ENCODE results near the gene SPACA5B.
"Not testable (repeated sequence)": the region's sequence is repeated elsewhere in the genome, so short reads cannot be mapped to it uniquely, and the experiment has no call there.

Gene SPACA5B

DNA sequence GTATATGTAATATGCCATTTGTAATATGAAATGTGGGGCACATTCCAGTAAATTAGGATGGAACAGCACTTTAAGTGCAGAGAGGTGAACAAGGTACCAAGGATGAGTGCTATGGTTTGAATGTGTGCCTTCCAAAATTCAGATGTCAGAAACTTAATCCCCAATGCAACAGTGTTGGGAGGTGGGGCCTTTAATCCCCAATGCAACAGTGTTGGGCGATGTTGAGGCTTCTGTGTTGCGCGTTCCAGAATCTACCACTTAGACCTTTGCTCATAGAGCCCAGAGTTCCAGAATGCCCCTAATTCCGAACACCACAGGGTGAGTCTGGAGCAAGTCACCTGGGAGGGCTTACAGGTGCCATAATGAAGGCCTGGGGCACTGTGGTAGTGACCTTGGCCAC, at the start of gene SPACA5B:
SPACA5B (plus strand) TSS at position 301 of the 400 bp plus-strand sequence; CDS start at position 363, 62 bp downstream.
- not testable (repeated sequence) for DNase-seq (ENCODE audit: low read depth in 2 of 2)

DNA sequence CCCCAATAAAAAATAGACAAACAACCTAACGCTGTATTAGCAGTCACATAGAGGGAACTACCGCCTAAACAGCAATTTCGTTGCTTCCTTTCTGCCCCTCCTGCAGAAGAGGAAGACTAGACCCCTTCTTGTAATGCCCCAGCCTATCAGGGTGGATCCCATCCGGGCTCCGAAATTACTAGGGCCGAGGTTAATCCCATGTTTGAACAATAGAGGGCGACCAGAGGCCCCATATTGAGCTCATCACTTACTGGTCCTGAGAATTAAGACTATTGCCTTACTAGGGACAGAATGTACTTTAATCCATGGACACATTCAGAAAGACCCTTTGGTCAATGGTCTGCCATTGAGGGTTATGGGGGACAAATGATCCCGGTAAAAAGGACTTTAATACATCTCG, 47.2 kb upstream of the SPACA5B start:
- DNase-seq (ENCODE audit: low read depth in 2 of 2) = peak in 1 of 2 donors; percentile 1

DNA sequence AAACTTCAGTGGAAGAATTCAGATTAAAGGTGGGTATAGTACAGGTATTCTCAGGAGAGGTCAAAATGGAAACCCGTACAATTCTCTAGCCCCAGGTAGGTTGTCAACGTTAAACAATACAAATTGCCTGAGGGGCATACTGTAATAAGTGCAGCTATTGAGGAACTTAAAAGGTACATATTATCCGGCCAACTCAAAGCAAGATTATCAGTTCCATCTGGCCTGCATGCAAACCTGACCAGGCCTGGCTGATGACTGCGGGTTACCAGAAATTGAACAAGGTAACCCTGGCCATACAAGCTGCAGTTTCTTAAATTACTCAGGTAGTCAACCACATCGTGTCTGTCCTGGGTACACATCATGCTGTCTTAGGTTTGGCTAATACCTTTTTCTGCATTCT, 46.7 kb upstream of the SPACA5B start:
- DNase-seq (ENCODE audit: low read depth in 2 of 2) = no peak

DNA sequence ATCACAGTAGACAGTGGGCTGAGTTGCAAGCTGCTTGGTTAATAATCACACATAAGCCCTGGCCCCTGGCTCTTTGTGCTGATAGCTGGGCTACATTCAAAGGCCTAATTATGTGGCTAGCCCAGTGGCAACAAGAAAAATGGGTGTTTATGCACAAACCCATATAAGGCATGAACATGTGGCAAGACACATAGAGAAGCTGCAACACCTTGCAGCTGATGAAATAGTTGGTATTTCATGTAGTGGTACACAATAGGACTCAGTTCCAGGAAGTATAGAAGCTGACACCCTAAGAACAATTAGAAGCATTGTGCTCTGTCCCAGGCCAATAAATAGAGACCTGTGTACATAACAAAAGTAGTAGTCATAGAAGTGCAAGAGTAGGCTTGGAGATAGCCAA, 44.3 kb upstream of the SPACA5B start:
- DNase-seq (ENCODE audit: low read depth in 2 of 2) = no peak

DNA sequence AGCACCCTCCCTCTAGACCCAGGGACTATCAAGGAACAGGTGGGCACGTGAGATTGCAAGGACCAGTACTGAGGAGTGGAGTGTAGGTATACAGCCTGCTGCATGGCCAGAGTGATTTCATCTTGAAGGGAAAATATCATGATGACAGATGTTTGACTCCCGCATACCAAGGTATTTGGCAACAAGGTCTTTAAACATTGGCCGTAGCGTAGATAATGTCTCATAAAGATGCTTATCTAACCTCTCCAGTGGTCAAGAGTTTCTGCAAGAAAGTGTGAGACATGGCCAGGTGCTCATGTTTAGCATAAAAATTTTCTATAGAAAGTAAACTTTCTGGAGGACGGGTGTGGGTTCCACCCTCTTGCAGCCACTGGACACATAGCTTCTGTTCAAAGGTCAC, 40.3 kb upstream of the SPACA5B start:
- DNase-seq (ENCODE audit: low read depth in 2 of 2) = no peak

DNA sequence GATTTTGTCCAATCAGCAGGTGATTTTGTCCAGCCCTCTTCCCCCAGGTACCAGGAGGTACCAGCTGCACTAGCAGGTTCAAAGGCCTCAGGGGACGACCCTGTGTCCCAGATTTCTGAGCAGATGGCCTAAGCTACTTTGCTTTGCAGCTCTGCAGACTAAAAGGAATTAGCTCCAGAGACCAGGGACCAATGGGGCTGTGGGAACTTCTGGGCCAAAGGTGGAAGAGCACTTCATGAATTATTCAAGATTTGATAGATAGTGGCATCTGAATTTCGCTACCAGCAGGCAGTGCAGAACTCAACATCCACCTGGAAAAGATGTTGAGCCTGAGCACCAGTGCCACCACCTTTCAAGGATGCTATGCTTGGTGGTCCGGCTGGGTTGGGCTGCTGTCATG, 37.9 kb upstream of the SPACA5B start:
- not testable (repeated sequence) for DNase-seq (ENCODE audit: low read depth in 2 of 2)

DNA sequence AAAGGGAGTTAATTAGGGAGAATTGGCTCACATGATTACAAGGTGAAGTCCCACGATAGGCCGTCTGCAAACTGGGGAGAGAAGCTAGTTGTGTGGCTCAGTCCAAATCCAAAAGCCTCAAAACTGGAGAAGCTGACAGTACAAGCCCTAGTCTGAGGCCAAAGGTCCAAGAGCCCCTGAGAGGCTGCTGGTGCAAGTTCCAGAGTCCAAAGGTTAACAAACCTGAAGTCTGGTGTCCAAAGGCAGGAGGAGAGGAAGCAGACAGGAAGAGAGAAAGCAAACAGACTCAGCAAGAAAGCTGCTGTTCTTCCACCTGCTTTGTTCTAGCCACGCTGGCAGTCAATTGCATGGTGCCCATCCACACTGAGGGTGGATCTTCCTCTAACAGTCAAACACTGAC, 29.0 kb upstream of the SPACA5B start:
- no peak for DNase-seq (ENCODE audit: low read depth in 2 of 2)

DNA sequence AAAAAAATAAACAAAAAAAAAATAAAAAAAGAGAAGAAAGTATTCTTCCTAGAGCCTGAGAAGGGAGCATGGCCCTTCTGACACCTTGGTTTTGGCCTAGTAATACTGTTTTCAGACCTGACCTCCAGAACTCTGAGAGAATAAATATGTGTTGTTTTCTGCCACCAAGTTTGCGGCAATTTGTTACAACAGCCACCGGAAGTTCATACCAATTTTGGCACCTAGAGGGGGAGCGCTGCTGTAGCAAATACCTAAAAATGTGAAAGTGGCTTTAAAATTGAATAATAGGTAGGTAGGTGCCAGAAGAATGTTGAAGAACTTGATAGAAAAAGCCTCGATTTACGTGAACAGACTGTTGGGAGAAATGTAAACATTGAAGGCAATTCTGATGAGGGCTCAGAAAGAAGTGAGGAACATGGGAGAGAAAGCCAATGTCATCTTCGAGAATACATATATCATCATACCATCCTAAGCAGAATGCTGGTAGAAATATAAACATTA, 27.5 kb upstream of the SPACA5B start:
- no peak for DNase-seq (ENCODE audit: low read depth in 2 of 2)

DNA sequence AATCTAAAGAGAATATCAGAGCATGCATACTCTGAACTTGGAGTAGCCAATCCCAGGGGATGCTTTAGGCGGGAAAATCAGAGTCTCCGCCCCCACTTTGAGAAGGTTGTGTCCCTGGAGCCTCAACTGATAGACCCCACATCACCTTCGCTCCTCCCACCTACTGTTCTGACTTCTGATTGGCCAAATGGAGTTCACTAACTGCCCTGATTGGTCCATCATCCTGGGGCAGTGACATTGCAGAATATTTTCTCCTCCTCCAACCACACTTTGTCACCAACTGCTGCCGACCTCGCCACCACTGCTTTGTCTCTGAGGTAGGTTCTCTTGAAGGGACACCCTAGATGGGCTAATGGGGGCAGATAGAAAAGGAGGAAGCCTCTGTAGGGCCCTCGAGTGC, 22.7 kb upstream of the SPACA5B start:
- no peak for DNase-seq (ENCODE audit: low read depth in 2 of 2)

DNA sequence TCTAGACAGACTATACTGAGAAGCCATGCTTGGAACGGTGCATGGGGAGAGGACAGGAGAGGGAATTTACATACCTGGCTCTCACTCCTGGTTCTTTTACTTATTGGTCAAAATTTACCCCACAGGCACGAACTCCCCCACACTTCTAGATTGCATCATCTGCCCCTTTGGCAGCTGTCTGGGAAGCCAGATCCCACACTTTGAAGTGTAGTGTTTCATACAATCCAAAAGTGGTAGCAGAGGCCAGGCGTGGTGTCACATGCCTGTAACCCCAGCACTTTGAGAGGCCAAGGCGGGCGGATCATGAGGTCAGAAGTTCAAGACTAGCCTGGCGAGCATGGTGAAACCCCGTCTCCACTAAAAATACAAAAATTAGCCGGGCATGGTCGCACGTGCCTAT, 5.1 kb upstream of the SPACA5B start:
- DNase-seq (ENCODE audit: low read depth in 2 of 2) = not testable (repeated sequence)

DNA sequence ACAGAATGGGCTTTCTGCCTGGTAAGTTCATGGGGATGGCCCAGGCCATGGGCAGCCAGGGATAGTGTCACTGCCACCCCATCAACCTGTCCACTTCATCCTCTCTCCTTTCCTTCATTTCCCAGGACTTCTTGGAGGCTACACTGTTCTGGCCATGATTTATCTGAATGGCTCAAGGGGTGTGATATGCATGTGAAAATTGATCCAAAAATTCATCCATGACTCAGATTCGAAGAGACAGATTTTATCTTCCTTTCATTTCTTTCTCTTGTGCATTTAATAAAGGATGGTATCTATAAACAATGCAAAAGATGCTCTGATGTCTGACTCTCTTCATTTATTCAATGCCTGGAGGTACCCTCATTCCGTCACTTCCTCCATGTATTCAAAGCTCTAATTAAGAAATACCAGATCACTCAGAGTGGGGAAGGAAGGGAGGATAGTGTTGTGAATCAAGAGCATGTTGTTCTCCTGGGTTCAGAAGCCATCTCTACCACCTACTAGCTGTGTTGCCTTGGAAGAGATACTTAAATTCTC, 1.9 kb downstream of the SPACA5B start:
- not testable (repeated sequence) for DNase-seq (ENCODE audit: low read depth in 2 of 2)

DNA sequence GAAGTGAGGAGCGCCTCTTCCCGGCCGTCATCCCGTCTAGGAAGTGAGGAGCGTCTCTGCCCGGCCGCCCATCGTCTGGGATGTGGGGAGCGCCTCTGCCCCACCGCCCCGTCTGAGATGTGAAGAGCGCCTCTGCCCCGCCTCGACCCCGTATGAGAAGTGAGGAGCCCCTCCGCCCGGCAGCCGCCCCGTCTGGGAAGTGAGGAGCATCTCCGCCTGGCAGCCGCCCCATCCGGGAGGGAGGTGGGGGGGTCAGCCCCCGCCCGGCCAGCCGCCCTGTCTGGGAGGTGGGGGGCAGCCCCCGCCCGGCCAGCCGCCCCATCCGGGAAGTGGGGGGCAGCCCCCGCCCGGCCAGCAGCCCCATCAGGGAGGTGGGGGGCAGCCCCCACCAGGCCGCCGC, 8.7 kb downstream of the SPACA5B start:
- not testable (repeated sequence) for DNase-seq (ENCODE audit: low read depth in 2 of 2)

DNA sequence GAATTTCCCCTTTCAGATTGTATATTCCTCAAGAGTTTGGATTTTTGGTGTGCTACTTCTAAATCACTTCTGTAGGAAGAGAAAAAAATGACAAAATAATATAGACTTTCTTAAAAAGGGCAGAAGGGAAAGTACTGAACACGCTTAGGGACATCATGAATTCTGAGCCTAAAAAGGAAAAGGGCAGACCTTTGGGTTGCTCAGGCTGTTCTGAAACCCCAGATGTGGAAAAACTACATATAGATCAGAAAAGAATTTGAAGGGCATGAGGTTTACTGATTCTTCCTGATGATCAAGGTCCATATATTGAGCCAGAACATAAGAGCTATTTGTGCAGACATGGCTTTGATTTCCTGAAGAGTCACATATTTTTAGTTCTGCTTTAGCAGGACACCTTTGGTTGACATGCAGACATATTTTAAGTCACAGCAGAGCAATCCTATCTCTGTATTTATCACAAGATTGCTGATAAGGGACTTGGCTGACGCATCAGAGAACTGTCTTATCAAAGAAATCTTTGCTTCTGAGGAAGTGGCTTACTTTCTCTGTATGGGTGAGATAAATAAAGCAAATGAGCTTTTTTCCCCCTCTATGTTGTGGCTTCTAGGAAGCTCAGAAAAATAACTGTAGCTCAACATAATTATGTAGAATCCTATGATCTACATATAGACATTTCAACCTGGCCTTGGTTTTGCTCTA, 11.5 kb downstream of the SPACA5B start:
- not testable (repeated sequence) for DNase-seq (ENCODE audit: low read depth in 2 of 2)

DNA sequence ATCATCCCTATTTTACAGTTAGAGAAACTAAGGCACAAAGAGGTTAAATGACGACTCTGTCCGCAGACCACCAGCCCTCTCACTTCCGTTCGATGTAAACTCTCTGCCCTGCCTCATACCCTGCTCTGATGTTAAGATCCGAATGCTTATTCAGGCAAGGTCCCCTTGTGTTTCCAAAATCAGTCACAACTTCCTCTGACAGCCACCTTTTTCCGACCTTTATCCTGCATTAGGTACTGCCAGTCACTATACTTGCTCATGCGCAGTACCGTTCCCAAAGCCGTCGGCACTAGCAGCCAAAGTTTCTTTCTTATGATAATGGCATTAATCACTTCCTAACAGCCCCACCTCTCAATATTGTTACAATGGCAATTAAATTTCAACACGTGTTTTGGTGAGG, 12.3 kb downstream of the SPACA5B start:
- peak in 1 of 2 donors; percentile 1 for DNase-seq (ENCODE audit: low read depth in 2 of 2)

DNA sequence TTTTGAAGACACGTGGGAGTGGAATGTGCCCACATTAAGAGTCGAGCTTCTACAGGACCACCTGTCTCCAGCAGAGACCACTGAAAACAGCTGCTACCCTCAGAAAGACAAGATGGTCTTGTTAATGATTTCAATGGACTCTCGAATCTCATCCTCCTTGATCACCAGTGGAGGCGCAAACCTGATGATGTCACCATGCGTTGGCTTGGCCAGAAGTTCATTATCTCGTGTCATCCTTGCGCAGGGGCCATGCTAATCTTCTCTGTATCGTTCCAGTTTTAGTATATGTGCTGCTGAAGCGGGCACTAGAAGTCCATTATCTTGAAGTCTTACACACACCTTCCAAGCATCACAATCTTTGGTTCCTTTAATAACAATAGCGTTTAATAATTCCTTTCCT, 23.3 kb downstream of the SPACA5B start:
- no peak for DNase-seq (ENCODE audit: low read depth in 2 of 2)

DNA sequence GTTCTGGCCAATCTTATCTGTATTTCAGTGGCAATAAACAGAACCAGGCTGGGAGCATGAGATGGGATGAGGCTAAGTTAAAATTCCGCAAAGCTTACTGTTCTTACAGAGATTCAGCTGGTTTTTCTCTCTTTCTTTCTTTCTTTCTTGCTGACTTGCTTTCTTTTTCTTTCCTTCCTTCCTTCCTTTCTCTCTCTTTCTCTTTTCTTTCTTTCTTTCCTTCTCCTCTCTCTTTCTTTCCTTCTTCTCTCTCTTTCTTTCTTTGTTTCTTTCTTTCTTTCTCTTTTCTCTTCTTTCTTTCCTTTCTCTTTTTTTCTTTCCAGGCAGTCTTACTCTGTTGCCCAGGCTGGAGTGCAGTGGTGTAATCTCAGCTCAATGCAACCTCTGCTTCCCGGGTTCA, 24.4 kb downstream of the SPACA5B start:
- no peak for DNase-seq (ENCODE audit: low read depth in 2 of 2)

DNA sequence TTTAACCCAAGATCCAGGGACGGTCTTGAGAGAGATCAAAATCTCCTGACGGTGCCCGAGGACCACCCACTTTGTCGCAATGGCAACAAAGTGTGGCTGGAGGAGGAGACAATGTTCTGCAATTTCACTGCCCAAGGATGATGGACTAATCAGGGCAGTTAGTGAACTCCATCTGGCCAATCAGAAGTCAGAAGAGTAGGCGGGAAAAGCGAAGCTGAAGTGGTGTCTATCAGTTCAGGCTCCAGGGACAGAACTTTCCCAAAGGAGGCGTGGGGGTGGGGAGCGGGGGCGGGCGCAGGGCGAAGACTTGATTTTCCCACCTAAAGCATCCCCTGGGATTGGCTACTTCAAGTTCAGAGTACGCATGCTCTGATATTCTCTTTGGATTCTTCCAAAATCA, 25.6 kb downstream of the SPACA5B start:
- DNase-seq (ENCODE audit: low read depth in 2 of 2) = no peak

DNA sequence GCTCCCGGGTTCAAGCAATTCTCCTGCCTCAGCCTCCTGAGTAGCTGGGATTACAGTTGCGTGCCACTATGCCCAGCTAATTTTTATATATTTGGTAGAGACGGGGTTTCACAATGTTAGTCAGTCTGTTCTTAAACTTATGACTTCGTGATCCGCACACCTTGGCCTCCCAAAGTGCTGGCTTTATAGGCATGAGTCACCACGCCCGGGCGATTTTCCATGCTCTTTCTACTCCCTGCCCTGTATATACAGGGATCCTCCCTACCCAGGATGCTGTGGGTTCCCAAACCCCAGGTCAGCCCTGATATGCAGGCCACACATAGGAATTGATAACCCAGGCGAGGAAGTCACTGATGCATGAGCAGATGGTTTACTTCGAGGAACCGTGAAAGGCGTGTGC, 34.8 kb downstream of the SPACA5B start:
- no peak for DNase-seq (ENCODE audit: low read depth in 2 of 2)

DNA sequence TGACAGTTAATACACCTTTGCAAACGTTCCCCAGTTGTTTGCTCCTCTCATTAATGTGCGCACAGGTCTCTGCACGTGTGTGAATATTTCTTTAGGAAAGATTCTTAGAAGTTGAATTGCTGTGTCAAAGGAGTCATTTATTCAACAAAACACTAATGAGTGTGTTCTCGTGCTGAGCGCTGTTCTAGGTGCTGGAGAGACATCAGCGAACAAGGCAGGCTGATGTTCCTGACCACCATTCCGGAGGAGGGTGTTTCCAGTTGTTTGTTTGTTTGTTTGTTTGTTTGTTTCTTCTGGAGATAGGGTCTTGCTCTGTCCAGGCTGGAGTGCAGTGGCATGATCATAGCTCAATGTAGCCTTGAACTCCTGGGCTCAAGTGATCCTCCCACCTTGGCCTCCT, 35.9 kb downstream of the SPACA5B start:
- not testable (repeated sequence) for DNase-seq (ENCODE audit: low read depth in 2 of 2)

DNA sequence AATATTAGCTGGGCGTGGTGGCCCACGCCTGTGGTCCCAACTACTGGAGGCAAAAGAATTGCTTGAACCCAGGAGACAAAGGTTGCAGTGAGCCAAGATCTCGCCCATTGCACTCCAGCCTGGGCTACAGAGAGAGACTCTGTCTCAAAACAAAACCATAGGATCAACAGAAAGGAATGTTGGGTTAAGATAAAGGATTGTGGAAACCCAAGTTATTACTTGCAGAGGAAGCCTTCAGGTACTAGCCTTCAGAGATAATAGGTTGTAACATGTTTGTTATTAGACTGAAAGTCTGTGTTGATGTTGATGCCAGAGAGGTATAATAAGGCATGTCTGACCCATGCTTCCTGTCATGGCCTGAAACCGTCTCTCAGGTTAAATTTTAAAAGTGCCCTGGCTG, 49.3 kb downstream of the SPACA5B start:
- DNase-seq (ENCODE audit: low read depth in 2 of 2) = no peak

DNA sequence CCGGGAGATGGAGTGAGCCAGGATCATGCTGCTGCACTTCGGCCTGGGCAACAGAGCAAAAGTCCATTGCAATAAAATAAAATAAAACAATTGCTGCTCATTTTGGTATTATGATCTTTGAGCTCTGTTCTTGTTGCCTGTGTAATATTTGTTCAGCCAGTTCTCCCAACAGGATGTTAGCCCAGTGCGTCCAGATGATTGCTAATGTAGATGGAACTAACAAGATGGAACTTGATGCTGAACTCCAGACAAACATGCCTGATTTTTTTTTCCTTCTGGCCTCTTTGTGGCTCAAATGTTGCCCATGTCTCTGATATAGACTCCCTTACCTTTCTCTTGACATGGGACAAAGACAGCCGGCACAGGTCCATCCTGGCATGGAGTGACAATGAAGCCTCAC, 50.4 kb downstream of the SPACA5B start:
- no peak for DNase-seq (ENCODE audit: low read depth in 2 of 2)

DNA sequence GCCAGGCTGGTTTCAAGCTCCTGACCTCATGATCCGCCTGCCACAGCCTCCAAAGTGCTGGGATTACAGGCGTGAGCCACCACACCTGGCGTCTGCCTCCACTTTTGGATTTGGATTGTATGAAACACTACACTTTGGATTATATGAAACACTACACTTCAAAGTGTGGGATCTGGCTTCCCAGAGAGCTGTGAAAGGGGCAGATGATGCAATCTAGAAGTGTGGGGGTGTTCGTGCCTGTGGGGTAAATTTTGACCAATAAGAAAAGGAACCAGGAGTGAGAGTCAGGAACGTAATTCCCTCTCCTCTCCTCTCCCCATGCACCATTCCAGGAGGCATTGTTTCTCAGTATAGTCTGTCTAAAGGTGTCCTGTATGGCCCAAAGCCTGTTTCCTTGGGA, 51.5 kb downstream of the SPACA5B start:
- not testable (repeated sequence) for DNase-seq (ENCODE audit: low read depth in 2 of 2)
